Tibial nerve (tissue), 3 donors: ENCODE measurements around the gene PTMS.

Source experiments
- POLR2A ChIP-seq, 2 donors: fragments of 450-650 bp; IDR thresholded peaks; one replicate each; pipeline ENCODE4 v1.6.1; 2017; ENCODE audit warnings: antibody characterized with exemption in 2 of 2, mild to moderate bottlenecking in 2 of 2, moderate library complexity in 2 of 2
- TF ChIP-seq, protein P1 (sequence below), 5 experiments: fragments of 200-600 bp in 3 of 5; fragments of 450-650 bp in 2 of 5; sonication (generic) in 3 of 5; IDR thresholded peaks; one replicate each; pipeline ENCODE4 v1.5.1; 2016 to 2019; ENCODE audit warnings: antibody characterized with exemption in 5 of 5, mild to moderate bottlenecking in 3 of 5, moderate library complexity in 2 of 5

DNA sequence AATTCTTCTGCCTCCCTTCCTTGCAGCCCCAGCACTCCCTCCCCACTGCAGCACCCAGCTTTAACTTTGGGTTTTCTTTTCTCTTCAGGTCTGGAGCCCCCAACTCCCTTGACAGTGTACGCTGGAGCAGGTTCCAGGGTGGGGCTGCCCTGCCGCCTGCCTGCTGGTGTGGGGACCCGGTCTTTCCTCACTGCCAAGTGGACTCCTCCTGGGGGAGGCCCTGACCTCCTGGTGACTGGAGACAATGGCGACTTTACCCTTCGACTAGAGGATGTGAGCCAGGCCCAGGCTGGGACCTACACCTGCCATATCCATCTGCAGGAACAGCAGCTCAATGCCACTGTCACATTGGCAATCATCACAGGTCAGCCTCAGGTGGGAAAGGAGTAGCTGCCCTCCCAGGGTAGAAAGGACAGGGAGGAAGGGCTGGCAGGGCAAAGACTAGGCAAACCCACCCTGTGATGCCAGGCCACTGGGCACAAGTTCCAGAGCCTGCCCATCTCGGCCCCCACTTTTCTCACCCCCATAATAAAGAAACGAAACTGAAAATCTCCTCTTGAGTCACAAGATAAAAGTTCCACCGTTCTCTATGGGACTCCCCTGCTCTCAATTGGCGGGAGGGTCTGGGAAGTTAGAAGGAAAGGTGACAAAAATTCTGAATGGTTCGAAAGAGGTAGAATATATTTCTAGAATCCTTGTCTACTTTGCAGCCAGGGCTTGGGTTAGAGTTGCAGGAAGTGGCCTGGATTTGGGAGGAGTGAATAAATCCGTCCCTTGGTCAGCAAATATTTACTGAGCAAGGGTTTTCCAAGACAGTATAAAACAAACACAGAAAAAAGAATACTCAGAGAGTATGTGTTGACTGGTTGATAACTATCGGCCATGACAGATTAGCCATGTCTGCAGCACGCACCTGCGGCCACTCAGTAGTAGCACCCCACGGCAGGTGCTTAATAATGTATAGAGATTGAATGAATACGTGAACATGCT, 9.3 kb downstream of the PTMS start:
- TF ChIP-seq, protein P1, sequence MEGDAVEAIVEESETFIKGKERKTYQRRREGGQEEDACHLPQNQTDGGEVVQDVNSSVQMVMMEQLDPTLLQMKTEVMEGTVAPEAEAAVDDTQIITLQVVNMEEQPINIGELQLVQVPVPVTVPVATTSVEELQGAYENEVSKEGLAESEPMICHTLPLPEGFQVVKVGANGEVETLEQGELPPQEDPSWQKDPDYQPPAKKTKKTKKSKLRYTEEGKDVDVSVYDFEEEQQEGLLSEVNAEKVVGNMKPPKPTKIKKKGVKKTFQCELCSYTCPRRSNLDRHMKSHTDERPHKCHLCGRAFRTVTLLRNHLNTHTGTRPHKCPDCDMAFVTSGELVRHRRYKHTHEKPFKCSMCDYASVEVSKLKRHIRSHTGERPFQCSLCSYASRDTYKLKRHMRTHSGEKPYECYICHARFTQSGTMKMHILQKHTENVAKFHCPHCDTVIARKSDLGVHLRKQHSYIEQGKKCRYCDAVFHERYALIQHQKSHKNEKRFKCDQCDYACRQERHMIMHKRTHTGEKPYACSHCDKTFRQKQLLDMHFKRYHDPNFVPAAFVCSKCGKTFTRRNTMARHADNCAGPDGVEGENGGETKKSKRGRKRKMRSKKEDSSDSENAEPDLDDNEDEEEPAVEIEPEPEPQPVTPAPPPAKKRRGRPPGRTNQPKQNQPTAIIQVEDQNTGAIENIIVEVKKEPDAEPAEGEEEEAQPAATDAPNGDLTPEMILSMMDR (IDR thresholded peaks at IDR 0.05): no peak
- TF ChIP-seq POLR2A (IDR thresholded peaks at IDR 0.05): no peak
